ENCODE data around the gene GUSB.
"Not testable (repeated sequence)": the region's sequence is repeated elsewhere in the genome, so short reads cannot be mapped to it uniquely, and the experiment has no call there.

GUSB gene

DNA sequence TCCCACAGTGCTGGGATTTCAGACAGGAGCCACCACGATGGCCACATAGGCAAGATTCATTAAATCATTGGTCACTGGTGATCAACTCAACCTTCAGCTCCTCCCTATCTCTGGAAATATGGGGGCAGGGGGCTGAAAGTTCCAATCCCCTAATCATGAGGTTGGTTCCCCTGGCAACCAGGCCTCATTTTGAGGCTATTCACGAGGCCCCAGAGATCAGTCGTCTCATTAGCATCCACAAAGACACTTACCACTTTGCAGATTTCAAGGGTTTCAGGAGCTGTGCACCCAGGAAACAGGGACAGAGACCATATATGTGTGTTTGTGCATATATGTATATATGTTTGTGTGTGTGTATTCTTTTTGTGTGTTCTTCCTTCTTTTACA is 7.7 kb upstream of the GUSB start:
- TF ChIP-seq Cebpa-rat (IDR thresholded peaks at IDR 0.05), result no peak
- Histone ChIP-seq H3K9me3 (no peaks in the 10 kb centered on the region), H3K4me1 (peaks cover 52% of the 10 kb centered on the region), H3K27me3 (no peaks in the 10 kb centered on the region), H3K36me3 (no peaks in the 10 kb centered on the region), H3K4me3 (no peak overlapping the region), H3K4me2 (no peak overlapping the region), H3K27ac (no peak overlapping the region), H4K20me1 (no peaks in the 10 kb centered on the region), H3K9ac (no peak overlapping the region)

- peak overlapping the region; percentile 40 for H3K4me2 ChIP-seq
- not testable (repeated sequence) for H3K9me3 ChIP-seq, H3K36me3 ChIP-seq, H4K20me1 ChIP-seq, H3K4me3 ChIP-seq, H3K27me3 ChIP-seq, H3K27ac ChIP-seq, H3K9ac ChIP-seq
- peaks cover 56% of the 10 kb centered on the region for H3K4me1 ChIP-seq
Measured at GRCh38 chr7:65988503-65988902, 6.5 kb upstream of the GUSB start.

DNA sequence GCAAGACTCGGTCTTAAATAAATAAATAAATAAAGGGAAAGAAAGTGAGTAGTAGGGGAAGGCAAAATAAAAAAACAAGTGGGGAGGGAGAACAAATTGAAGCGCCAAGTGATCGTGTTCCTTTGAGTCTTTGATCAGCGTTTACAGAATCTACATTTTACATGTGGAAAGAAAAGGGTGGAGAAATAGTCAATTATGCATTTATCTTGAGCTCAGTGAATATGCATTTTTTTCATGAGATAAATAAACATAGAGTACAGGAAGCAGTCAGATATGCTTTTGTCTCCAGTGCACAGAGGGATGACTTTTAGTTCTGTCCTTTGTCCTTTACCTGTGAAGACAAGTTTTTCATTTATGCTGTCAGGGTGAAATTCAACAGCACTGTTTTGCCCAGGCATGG is 6.1 kb upstream of the GUSB start:
- Histone ChIP-seq H3K4me3 (no peak overlapping the region), H3K27ac (no peak overlapping the region), H4K20me1 (no peaks in the 10 kb centered on the region), H3K36me3 (no peaks in the 10 kb centered on the region), H3K4me2 (peak overlapping the region; percentile 40), H3K9ac (no peak overlapping the region), H3K9me3 (no peaks in the 10 kb centered on the region), H3K27me3 (no peaks in the 10 kb centered on the region), H3K4me1 (peaks cover 60% of the 10 kb centered on the region)
- TF ChIP-seq Cebpa-rat (IDR thresholded peaks at IDR 0.05), result no peak

DNA sequence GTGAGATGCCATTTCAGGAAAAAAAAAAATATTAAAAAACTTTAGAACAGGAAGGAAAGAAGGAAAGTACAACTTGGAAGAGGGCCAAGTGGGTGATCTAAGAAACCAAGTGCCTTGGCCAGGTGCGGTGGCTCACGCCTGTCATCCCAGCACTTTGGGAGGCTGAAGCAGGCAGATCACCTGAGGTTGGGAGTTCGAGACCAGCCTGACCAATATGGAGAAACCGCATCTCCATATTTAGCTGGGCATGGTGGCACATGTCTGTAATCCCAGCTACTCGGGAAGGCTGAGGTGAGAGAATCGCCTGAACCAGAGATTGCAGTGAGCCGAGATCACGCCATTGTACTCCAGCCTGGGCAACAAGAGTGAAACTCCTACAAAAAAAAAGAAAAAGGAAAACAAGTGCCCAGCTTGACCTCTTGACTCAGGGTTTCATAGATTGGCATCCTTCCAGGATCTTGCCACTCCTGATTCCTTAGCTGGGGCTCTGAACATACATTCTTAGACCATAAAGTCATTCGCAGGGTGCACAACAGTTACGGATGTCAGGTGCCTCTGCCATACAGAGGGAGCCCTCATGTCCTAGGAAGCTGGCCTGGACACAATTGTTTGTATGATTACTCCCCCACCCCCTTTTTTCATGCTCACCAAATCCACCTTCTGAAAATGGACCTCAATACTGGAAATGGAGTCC is 2.1 kb upstream of the GUSB start:
- Histone ChIP-seq H3K27ac (no peak overlapping the region; the same call in 1 of the 2 replicates), H3K36me3 (peaks cover 17% of the 10 kb centered on the region), H3K9me3 (no peaks in the 10 kb centered on the region)

GRCh38 chr7:65980478-65981250 is 1.3 kb downstream of the GUSB start:
- Histone ChIP-seq H3K9me3 (no peaks in the 10 kb centered on the region), H3K4me2 (peak overlapping the region; percentile 96), H3K36me3 (peaks cover 51% of the 10 kb centered on the region), H4K20me1 (peaks cover 54% of the 10 kb centered on the region), H3K4me3 (peak overlapping the region; percentile 90), H3K27me3 (no peaks in the 10 kb centered on the region), H3K27ac (peak overlapping the region; percentile 88), H3K9ac (peak overlapping the region; percentile 92), H3K4me1 (peaks cover 31% of the 10 kb centered on the region)
- no peak for TF ChIP-seq Cebpa-rat (IDR thresholded peaks at IDR 0.05)

More for the DNA sequence above, 2.1 kb upstream of the GUSB start:
- no peaks in the 10 kb centered on the region for H3K27me3 ChIP-seq
- H4K20me1 ChIP-seq, result peaks cover 27% of the 10 kb centered on the region
- H3K9ac ChIP-seq, result no peak overlapping the region
- H3K4me1 ChIP-seq, result peaks cover 49% of the 10 kb centered on the region
- no peak overlapping the region for H3K4me2 ChIP-seq
- no peak for TF ChIP-seq Cebpa-rat (IDR thresholded peaks at IDR 0.05)
- H3K4me3 ChIP-seq, result no peak overlapping the region

GRCh38 chr7:65979583-65980477 is 2.2 kb downstream of the GUSB start:
- peak overlapping the region; percentile 92; the same call in 1 of the 2 replicates for H3K9ac ChIP-seq
- TF ChIP-seq Cebpa-rat (IDR thresholded peaks at IDR 0.05), result no peak
- peak overlapping the region; percentile 90; the same call in 1 of the 2 replicates for H3K4me3 ChIP-seq
- peak overlapping the region; percentile 88; the same call in 1 of the 2 replicates for H3K27ac ChIP-seq
- peaks cover 56% of the 10 kb centered on the region for H4K20me1 ChIP-seq
- peak overlapping the region; percentile 96 for H3K4me2 ChIP-seq
- H3K4me1 ChIP-seq, result peaks cover 31% of the 10 kb centered on the region
- no peaks in the 10 kb centered on the region for H3K9me3 ChIP-seq
- no peaks in the 10 kb centered on the region for H3K27me3 ChIP-seq
- H3K36me3 ChIP-seq, result peaks cover 59% of the 10 kb centered on the region

GRCh38 chr7:65978891-65979582 is 3.0 kb downstream of the GUSB start:
- peaks cover 31% of the 10 kb centered on the region for H3K4me1 ChIP-seq
- peaks cover 67% of the 10 kb centered on the region for H3K36me3 ChIP-seq
- H3K27ac ChIP-seq, result no peak overlapping the region
- TF ChIP-seq Cebpa-rat (IDR thresholded peaks at IDR 0.05), result no peak
- H3K4me2 ChIP-seq, result no peak overlapping the region
- H4K20me1 ChIP-seq, result peaks cover 56% of the 10 kb centered on the region
- no peak overlapping the region for H3K9ac ChIP-seq
- no peaks in the 10 kb centered on the region for H3K9me3 ChIP-seq
- no peak overlapping the region for H3K4me3 ChIP-seq
- no peaks in the 10 kb centered on the region for H3K27me3 ChIP-seq

DNA sequence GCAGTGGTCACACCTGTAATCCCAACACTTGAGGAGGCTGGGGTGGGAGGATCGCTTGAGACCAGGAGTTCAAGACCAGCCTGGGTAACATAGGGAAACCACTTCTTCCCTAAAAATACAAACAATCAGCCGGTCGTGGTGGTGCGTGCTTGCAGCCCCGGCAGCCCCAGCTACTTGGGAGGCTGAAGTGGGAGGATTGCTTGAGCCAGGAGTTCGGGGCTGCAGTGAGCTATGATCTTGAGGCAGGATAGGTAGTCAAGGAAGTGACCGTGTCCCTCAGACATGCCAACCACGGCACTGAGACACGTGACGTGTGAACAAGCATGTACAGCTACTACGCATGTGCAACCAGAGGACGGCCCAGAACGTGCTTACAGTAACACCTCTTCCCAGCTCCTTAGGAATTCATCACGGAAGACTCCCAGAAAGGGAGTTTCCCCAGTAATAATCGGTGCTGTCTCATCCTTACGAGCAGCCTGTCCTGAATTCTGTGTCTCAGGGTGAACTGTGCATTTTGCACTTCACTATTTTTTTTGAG is 5.3 kb downstream of the GUSB start:
- peaks cover 90% of the 10 kb centered on the region for H3K36me3 ChIP-seq
- H3K4me1 ChIP-seq, result peaks cover 13% of the 10 kb centered on the region
- no peaks in the 10 kb centered on the region for H3K9me3 ChIP-seq
- TF ChIP-seq Cebpa-rat (IDR thresholded peaks at IDR 0.05), result no peak
- no peak overlapping the region for H3K4me3 ChIP-seq
- no peak overlapping the region for H3K27ac ChIP-seq
- H3K4me2 ChIP-seq, result no peak overlapping the region
- H3K9ac ChIP-seq, result no peak overlapping the region
- H4K20me1 ChIP-seq, result peaks cover 60% of the 10 kb centered on the region
- H3K27me3 ChIP-seq, result no peaks in the 10 kb centered on the region
